Activated T-cell treated with anti-CD3 and anti-CD28 coated beads for 1 hour (primary cell): ENCODE results near the gene DNAJB12.

ENCODE experiments used
- DNase-seq: peaks from one replicate; pipeline ENCODE4 v3.0.0-alpha.2; 2020; ENCODE audit warnings: low read depth

The DNAJB12 gene

GRCh38 chr10:72291019-72291532 is 63.6 kb downstream of the DNAJB12 start:
- no peak for DNase-seq

DNA sequence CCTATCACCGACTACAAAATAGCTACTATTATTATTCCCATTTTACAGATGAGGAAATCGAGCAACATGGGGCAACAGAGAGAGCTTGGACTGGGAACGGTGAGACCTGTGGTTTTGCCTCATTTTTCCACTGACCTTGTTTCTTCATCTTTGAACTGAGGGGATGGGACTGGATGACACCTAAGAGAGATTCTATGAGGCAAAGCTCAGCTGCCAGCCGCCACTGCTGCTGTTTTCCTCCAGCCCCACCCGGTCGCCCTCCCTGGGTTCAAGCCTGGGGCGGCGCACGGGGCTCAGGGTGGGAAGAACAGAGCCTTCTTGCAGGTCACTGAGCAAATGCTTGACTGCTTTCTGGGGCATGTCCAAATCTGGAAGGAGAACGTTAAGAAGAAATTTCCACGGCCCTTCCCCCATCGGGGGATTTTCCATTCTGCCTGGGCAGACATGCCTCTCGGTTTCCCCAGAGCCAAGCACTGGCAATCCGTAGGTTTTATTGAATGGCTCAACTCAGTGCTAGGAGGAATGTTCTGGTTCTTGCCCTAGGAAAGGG is 68.7 kb downstream of the DNAJB12 start:
- no peak for DNase-seq

DNA sequence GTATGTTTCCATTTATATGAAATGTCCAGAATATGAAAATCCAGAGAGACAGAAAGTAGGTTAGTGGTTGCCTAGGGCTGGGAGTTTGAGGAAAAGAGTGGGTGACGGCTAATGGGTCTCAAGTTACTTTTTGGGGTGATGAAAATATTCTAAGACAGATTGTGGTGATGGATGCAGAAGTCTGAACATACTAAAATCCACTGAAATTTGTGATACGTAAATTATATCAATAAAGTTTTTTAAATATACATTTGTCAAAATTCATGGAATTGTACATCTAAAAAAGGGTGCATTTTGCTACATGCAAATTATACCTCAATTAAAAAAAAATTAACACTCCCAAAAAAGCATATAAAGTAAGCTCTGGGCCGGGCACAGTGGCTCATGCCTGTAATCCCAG is 71.6 kb downstream of the DNAJB12 start:
- DNase-seq = no peak
